H9 (cell line): ENCODE measurements around the gene RSBN1L. TPM values are rescaled to one million over a fixed set of nuclear protein-coding genes. Genes with fewer than 3 reads are reported as not detected.

Experiments used
- DNase-seq: peaks from one replicate; pipeline ENCODE4 v3.0.0-alpha.2; 2017
- H2AFZ ChIP-seq: one replicate; pipeline ENCODE4 v1.6.1; 2013; ENCODE audit warnings: mild to moderate bottlenecking, low read length, control low read depth, moderate library complexity
- H2AK5ac ChIP-seq: 2 replicates; pipeline ENCODE4 v1.6.1; 2013; ENCODE audit warnings: low read length, control low read depth, mixed read lengths; ENCODE audit not compliant: insufficient read length
- H2BK120ac ChIP-seq: one replicate; pipeline ENCODE4 v1.6.1; 2013; ENCODE audit warnings: low read depth, mild to moderate bottlenecking, low read length, control low read depth, inconsistent platforms; ENCODE audit not compliant: poor library complexity, severe bottlenecking
- H2BK12ac ChIP-seq: 2 replicates; pipeline ENCODE4 v1.6.1; 2013; ENCODE audit warnings: low read length, control low read depth, mixed read lengths, low read depth; ENCODE audit not compliant: insufficient read length
- H2BK15ac ChIP-seq: 2 replicates; pipeline ENCODE4 v1.6.1; 2013; ENCODE audit warnings: low read depth, low read length, control low read depth
- H2BK20ac ChIP-seq: one replicate; pipeline ENCODE4 v1.6.1; 2013; ENCODE audit warnings: low read depth, mild to moderate bottlenecking, low read length, control low read depth, inconsistent platforms; ENCODE audit not compliant: poor library complexity, severe bottlenecking
- H2BK5ac ChIP-seq: 2 replicates; pipeline ENCODE4 v1.6.1; 2013; ENCODE audit warnings: low read length, control low read depth, mixed read lengths; ENCODE audit not compliant: insufficient read length
- H3K14ac ChIP-seq: 2 replicates; pipeline ENCODE4 v1.6.1; 2013; ENCODE audit warnings: low read length, control low read depth; ENCODE audit not compliant: insufficient read depth
- H3K18ac ChIP-seq: 2 replicates; pipeline ENCODE4 v1.6.1; 2013; ENCODE audit warnings: low read depth, mild to moderate bottlenecking, mixed read lengths, low read length, control low read depth; ENCODE audit not compliant: insufficient read length
- H3K23ac ChIP-seq: 2 replicates; pipeline ENCODE4 v1.6.1; 2013; ENCODE audit warnings: low read length, control low read depth, mixed read lengths, low read depth; ENCODE audit not compliant: insufficient read length
- H3K23me2 ChIP-seq: 2 replicates; pipeline ENCODE4 v1.6.1; 2013; ENCODE audit warnings: low read depth, mild to moderate bottlenecking, mixed read lengths, low read length, control low read depth; ENCODE audit not compliant: insufficient read length, poor library complexity, severe bottlenecking
- H3K27ac ChIP-seq: 2 replicates; pipeline ENCODE4 v1.5.1; 2013; ENCODE audit warnings: low read length, control low read depth, mixed read lengths, low read depth; ENCODE audit not compliant: insufficient read length
- H3K27me3 ChIP-seq: 2 replicates; pipeline ENCODE4 v1.6.1; 2013; ENCODE audit warnings: low read length, control low read depth, inconsistent platforms; ENCODE audit not compliant: insufficient read depth
- H3K4ac ChIP-seq: 2 replicates; pipeline ENCODE4 v1.6.1; 2013; ENCODE audit warnings: low read depth, mild to moderate bottlenecking, control low read depth, inconsistent platforms, low read length, moderate library complexity
- H3K4me1 ChIP-seq: 2 replicates; pipeline ENCODE4 v1.6.1; 2013; ENCODE audit warnings: low read length, control low read depth, inconsistent platforms; ENCODE audit not compliant: insufficient read depth
- H3K4me2 ChIP-seq: 2 replicates; pipeline ENCODE4 v1.6.1; 2013; ENCODE audit warnings: low read length, control low read depth, mixed read lengths; ENCODE audit not compliant: insufficient read length, insufficient read depth
- H3K56ac ChIP-seq: 2 replicates; pipeline ENCODE4 v1.6.1; 2013; ENCODE audit warnings: low read depth, mild to moderate bottlenecking, mixed read lengths, low read length, control low read depth; ENCODE audit not compliant: insufficient read length
- H3K79me1 ChIP-seq: 2 replicates; pipeline ENCODE4 v1.6.1; 2013; ENCODE audit warnings: low read depth, mild to moderate bottlenecking, moderate library complexity, low read length, control low read depth, inconsistent platforms; ENCODE audit not compliant: insufficient read depth, poor library complexity, severe bottlenecking
- H3K79me2 ChIP-seq: 2 replicates; pipeline ENCODE4 v1.6.1; 2013; ENCODE audit warnings: low read length, control low read depth, inconsistent platforms; ENCODE audit not compliant: insufficient read depth
- H3K9ac ChIP-seq: 2 replicates; pipeline ENCODE4 v1.6.1; 2013; ENCODE audit warnings: low read length, control low read depth, mixed read lengths; ENCODE audit not compliant: insufficient read length; ENCODE audit errors: extremely low read depth
- H3K9me3 ChIP-seq: one replicate; pipeline ENCODE4 v1.6.1; 2013; ENCODE audit warnings: low read depth, low read length, inconsistent platforms; ENCODE audit not compliant: control insufficient read depth
- H3T11ph ChIP-seq: one replicate; pipeline ENCODE4 v1.6.1; 2013; ENCODE audit warnings: mild to moderate bottlenecking, low read length, control low read depth, inconsistent platforms
- H4K20me1 ChIP-seq: one replicate; pipeline ENCODE4 v1.6.1; 2013; ENCODE audit not compliant: control insufficient read depth, insufficient read length, insufficient read depth
- H4K5ac ChIP-seq: 2 replicates; pipeline ENCODE4 v1.6.1; 2013; ENCODE audit warnings: low read depth, mild to moderate bottlenecking, mixed read lengths, low read length, control low read depth; ENCODE audit not compliant: insufficient read length
- H4K8ac ChIP-seq: replicated peaks from 2 replicates; pipeline ENCODE4 v1.6.1; 2013; ENCODE audit warnings: low read length, control low read depth, mixed read lengths, low read depth; ENCODE audit not compliant: insufficient read length
- H4K91ac ChIP-seq: 2 replicates; pipeline ENCODE4 v1.6.1; 2013; ENCODE audit warnings: low read depth, mild to moderate bottlenecking, moderate library complexity, mixed read lengths, low read length, control low read depth; ENCODE audit not compliant: insufficient read length
- H3K27ac Mint-ChIP-seq, 3 experiments: 2 replicates in 2 of 3; 3 replicates in 1 of 3; pipeline ENCODE4 v1.8.0; 2020 to 2021; ENCODE audit warnings: mixed read lengths in 3 of 3, mild to moderate bottlenecking in 1 of 3, moderate library complexity in 1 of 3
- H3K27me3 Mint-ChIP-seq: 2 replicates; pipeline ENCODE4 v1.8.0; 2021; ENCODE audit warnings: low read depth, mild to moderate bottlenecking, moderate library complexity, mixed read lengths
- H3K36me3 Mint-ChIP-seq, 3 experiments: 2 replicates in 2 of 3; 3 replicates in 1 of 3; pipeline ENCODE4 v1.8.0; 2020 to 2021; ENCODE audit warnings: low read depth in 3 of 3, mixed read lengths in 3 of 3; ENCODE audit not compliant: insufficient read depth in 1 of 3
- H3K4me1 Mint-ChIP-seq, 2 experiments: 2 replicates each; pipeline ENCODE4 v1.8.0; 2020; ENCODE audit warnings: mixed read lengths in 2 of 2
- H3K4me3 Mint-ChIP-seq, 2 experiments: 2 replicates in 1 of 2; 3 replicates in 1 of 2; pipeline ENCODE4 v1.8.0; 2020 to 2021; ENCODE audit warnings: mild to moderate bottlenecking in 2 of 2, mixed read lengths in 2 of 2, moderate library complexity in 1 of 2
- H3K9me3 Mint-ChIP-seq, 2 experiments: 2 replicates in 1 of 2; 3 replicates in 1 of 2; pipeline ENCODE4 v1.8.0; 2020; ENCODE audit warnings: mild to moderate bottlenecking in 2 of 2, mixed read lengths in 2 of 2, moderate library complexity in 1 of 2
- WGBS: extraction: QIAGEN DNeasy Blood & Tissue Kit; methylation state at CpG from one replicate; pipeline ENCODE4 v1.1.7; 2013; ENCODE audit warnings: missing lambda C conversion rate, low lambda C conversion rate, mixed read lengths; ENCODE audit not compliant: insufficient read length; ENCODE audit errors: extremely low coverage; 5-methylcytosine and 5-hydroxymethylcytosine counted together
- total RNA-seq: library from RNA; stranded (reverse); gene quantifications from 2 replicates; pipeline ENCODE4 v1.2.1, GENCODE V29; 2021
- TF ChIP-seq, protein P1 (sequence below): fragments of 200-600 bp; sonication (generic); conservative IDR thresholded peaks from 3 replicates; pipeline ENCODE4 v1.8.0; 2021; ENCODE audit warnings: antibody characterized with exemption, mild to moderate bottlenecking

The RSBN1L gene
- total RNA-seq, 1 experiment from 2014 or later: 20.6 TPM

DNA sequence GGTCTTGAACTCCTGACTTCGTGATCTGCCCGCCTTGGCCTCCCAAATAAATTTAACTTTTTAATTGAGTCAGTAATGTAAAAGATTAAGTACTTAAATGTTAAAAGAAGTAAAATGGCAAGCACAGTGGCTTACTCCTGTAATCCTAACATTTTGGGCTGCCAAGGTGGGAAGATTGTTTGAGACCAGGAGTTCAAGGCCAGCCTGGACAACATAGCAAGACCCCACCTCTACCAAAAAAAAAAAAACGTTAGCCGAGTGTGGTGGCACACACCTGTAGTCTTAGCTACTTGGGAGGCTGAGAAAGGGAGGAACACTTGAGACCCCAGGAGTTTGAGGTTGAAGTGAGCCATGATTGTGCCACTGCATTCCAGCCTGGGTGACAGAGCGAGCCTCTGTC is 128.4 kb downstream of the RSBN1L start:
- Histone ChIP-seq H2BK20ac (no peak overlapping the region), H4K8ac (no peak overlapping the region), H3K56ac (no peak overlapping the region), H3K9me3 (no peaks in the 10 kb centered on the region), H3K23ac (no peak overlapping the region), H4K5ac (no peak overlapping the region), H3K79me1 (no peaks in the 10 kb centered on the region), H2BK12ac (no peak overlapping the region), H2BK15ac (no peak overlapping the region), H4K20me1 (no peaks in the 10 kb centered on the region), H2AFZ (no peak overlapping the region), H2BK5ac (no peak overlapping the region), H3K4me2 (no peak overlapping the region), H3K27me3 (no peaks in the 10 kb centered on the region), H4K91ac (no peak overlapping the region), H2AK5ac (no peak overlapping the region), H3K4me1 (no peaks in the 10 kb centered on the region), H3K9ac (no peak overlapping the region), H3K79me2 (peaks cover 4% of the 10 kb centered on the region; the same call in 1 of the 2 replicates), H3K27ac (no peak overlapping the region), H3K18ac (no peak overlapping the region), H3K4ac (no peak overlapping the region), H3T11ph (no peak overlapping the region), H3K23me2 (no peaks in the 10 kb centered on the region), H3K14ac (no peak overlapping the region), H2BK120ac (no peak overlapping the region)
- Mint-ChIP-seq H3K4me1 (peaks cover 5% of the 10 kb centered on the region in 2 experiments; a peak in 3 of 4 replicates), H3K36me3 (peaks cover 22 to 31% (median 24%) of the 10 kb centered on the region in 3 experiments), H3K27me3 (peaks cover 1% of the 10 kb centered on the region; the same call in 1 of the 2 replicates), H3K4me3 (no peak overlapping the region; a peak in 1 of 5 replicates), H3K9me3 (peaks cover 20 to 34% of the 10 kb centered on the region in 2 experiments), H3K27ac (no peak overlapping the region)
- no CpG with 5 or more reads among the region's 5 CpGs for WGBS
- DNase-seq: no peak
- TF ChIP-seq, protein P1, sequence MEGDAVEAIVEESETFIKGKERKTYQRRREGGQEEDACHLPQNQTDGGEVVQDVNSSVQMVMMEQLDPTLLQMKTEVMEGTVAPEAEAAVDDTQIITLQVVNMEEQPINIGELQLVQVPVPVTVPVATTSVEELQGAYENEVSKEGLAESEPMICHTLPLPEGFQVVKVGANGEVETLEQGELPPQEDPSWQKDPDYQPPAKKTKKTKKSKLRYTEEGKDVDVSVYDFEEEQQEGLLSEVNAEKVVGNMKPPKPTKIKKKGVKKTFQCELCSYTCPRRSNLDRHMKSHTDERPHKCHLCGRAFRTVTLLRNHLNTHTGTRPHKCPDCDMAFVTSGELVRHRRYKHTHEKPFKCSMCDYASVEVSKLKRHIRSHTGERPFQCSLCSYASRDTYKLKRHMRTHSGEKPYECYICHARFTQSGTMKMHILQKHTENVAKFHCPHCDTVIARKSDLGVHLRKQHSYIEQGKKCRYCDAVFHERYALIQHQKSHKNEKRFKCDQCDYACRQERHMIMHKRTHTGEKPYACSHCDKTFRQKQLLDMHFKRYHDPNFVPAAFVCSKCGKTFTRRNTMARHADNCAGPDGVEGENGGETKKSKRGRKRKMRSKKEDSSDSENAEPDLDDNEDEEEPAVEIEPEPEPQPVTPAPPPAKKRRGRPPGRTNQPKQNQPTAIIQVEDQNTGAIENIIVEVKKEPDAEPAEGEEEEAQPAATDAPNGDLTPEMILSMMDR: no peak
